ENCODE measurements around the gene IGFALS.

IGFALS gene

DNA sequence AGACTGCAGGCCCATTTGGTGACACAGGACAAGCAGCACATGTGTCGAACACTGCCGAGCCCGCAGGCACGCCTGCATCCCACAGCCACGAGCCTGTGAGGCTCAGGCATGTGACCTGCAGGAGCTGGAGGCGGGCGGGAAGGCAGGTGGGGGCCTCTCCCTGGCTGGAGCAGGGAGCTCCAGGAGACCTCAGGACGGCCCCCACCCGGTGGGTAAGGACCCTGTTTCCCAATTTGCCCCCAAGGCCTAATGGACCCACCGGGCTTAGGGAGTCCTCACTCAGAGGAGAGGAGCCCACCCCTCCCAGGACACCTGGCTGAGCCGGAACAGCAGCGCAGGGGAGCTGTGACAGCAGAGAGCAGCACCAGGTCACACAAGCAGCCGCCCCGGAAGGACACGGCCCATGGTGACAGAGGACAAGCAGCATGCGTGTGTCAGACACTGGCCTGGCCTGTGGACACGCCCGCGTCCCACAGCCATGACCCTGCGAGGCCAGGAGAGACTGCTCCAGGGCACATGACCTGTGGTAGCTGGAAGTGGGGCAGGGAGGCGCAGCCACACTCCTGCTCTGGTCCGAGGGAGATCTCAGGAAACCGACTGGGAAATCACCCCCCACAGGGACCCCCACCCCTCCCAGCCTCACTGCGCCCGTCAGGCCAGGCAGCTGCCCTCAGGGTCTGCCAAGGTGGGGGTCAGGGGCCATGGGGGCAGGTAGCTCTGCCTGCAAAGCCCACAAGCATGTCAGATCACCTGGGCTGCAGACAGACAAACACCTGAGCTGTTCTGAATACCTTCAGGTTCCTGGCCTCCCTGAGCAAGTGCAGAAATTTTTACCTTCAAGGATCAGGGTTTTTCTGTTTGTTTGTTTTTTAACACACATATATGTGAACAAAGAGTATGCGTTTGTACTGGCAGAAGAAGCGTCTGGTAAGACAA, 13.5 kb downstream of the IGFALS start:
- in situ Hi-C loops (cut with HindIII; ENCODE audit: low sequenced_read_pairs) = no loop called here
- no peak overlapping the region for H3K4me3 ChIP-seq (ENCODE audit: low read depth, low read length)
- DNase-seq (ENCODE audit: low read depth) = no peak

DNA sequence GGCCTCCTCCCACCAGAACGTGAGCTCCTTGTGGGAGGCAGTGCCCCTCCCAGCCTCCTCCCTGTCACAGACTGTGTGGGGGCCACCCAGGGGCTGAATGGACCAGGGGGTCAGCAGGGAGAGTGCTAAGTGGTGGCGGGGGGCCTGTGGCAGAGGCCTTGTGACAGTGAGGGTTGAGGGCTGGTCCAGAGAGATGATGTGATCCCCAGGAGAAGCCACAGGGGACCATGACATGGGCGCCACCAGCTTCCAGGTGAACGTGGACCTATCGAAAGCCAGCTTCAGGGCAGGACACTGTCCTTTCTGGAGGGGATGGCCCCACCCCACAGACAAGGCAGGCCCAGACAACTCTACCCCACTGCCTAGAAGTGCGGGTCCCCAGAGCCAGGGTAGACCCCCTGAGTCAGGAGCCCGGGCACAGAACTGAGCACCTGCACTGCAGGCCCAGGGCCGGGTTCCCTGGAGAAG, 14.2 kb downstream of the IGFALS start:
- H3K4me3 ChIP-seq (ENCODE audit: low read depth, low read length) = no peak overlapping the region
- DNase-seq (ENCODE audit: low read depth) = no peak
- TF ChIP-seq, protein P1, sequence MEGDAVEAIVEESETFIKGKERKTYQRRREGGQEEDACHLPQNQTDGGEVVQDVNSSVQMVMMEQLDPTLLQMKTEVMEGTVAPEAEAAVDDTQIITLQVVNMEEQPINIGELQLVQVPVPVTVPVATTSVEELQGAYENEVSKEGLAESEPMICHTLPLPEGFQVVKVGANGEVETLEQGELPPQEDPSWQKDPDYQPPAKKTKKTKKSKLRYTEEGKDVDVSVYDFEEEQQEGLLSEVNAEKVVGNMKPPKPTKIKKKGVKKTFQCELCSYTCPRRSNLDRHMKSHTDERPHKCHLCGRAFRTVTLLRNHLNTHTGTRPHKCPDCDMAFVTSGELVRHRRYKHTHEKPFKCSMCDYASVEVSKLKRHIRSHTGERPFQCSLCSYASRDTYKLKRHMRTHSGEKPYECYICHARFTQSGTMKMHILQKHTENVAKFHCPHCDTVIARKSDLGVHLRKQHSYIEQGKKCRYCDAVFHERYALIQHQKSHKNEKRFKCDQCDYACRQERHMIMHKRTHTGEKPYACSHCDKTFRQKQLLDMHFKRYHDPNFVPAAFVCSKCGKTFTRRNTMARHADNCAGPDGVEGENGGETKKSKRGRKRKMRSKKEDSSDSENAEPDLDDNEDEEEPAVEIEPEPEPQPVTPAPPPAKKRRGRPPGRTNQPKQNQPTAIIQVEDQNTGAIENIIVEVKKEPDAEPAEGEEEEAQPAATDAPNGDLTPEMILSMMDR (IDR thresholded peaks at IDR 0.05; ENCODE audit: low read depth, low read length, missing control alignments) = no peak
- in situ Hi-C loops (cut with HindIII; ENCODE audit: low sequenced_read_pairs) = no loop called here

More for the DNA sequence above, 13.5 kb downstream of the IGFALS start:
- TF ChIP-seq, protein P1 (IDR thresholded peaks at IDR 0.05; ENCODE audit: low read depth, low read length, missing control alignments) = no peak

DNA sequence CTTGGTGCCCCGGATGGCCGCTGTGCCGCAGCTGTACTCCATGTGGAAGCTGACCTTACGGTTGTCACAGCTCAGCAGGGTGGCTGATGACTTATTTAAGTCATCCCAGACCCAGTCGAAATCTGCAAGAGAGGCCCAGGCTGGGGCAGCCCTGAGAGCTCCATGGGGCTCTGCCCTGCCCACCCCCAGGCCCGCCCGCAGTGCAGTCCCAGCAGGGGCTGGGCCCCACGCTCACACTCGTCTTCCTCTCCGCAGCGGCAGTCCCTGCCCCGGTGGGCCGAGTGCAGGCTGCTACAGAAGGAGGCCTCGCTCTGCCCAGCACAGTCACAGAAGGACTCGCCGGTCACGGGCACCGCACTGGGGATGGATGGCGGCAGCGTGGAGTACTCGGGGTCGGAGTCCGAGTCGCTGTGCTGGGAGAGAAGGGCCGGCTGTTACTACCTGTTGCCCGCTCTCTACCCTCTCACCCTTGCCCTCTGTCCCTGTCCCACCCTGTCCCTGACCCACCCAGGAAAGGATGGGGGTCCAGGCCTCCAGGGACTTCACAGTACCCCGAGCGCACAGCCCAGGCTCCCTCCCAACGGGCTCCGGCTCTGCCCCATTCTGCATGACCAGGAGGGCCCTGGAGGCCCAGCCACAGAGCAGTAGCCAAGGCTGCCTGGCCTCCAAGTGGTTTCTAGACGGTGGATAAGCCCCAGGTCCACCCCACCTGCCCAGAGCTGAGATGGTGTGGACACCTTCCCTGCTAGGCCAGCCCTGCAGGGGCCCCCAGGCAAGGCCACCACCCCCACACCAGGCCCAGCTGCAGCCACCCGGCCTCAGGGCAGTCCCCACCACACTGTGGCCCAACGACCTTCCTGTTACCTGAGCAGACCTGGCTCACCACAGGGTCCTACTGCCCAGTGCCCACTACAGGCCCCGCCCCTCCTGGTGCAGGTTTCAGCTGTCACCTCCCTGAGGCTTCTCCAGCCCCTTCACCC, 15.0 kb downstream of the IGFALS start:
- in situ Hi-C loops (cut with HindIII; ENCODE audit: low sequenced_read_pairs) = no loop called here
- TF ChIP-seq, protein P1 (IDR thresholded peaks at IDR 0.05; ENCODE audit: low read depth, low read length, missing control alignments) = no peak
- H3K4me3 ChIP-seq (ENCODE audit: low read depth, low read length) = no peak overlapping the region
- no peak for DNase-seq (ENCODE audit: low read depth)

DNA sequence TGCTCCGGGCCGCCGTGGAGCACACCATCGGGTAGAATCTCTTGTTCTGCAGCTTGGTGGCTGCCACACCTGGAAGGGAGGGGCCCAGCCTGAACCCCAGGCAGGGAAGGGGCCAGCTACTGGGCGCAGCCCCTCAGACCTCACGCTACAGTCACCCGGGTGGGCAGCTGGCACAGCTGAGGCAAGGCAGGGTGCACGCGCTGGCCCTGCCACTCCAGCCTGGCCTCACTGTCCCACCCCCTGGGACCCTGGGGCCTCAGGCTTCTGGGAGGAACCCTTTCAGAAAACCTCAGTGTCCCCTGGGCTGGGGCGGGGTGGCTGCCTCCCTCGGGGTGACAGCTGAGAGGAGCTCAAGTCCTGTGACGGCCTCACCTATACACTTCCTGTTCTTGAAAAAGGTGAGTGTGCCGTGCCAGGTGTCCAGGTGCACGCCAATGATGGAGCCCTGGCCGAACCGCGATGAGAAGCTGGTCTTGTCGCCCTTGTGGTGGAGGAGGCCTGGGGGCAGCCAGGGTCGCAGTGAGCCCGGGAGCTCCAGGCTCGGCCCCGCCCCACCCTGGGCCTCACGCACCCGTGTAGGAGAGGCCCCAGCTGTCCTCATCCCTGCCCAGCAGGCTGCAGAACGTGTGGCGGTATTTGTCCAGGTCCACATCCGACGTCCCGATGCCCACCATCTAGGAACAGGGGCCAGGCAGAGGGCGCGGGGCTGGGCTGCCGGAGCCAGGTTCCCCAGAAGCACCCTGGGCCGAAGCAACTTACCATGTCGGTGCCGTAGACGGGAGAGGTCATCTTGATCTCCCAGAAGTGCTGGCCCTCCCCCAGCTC, 15.9 kb downstream of the IGFALS start:
- in situ Hi-C loops (cut with HindIII; ENCODE audit: low sequenced_read_pairs) = no loop called here
- DNase-seq (ENCODE audit: low read depth) = no peak
- no peak overlapping the region for H3K4me3 ChIP-seq (ENCODE audit: low read depth, low read length)
- TF ChIP-seq, protein P1 (IDR thresholded peaks at IDR 0.05; ENCODE audit: low read depth, low read length, missing control alignments) = no peak

DNA sequence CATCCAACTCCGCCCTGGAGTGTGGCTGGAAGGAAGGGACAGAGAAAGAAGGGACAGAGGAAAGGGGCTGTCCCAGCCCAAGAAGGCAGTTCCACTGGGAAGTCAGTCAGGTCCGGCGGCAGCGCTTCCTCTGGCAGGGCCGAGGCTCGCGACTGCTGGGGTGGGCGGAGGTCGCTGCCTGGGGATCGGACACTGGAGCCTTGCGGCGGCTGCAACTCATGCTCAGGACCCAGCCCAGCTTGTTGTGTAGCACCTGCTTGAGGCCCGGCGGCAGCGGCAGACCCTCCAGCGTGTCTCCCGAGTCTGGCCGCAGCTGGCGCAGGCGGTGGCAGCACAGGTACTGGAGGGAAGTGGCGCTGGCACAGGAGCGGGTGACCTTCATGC, 16.5 kb downstream of the IGFALS start:
- TF ChIP-seq, protein P1 (IDR thresholded peaks at IDR 0.05; ENCODE audit: low read depth, low read length, missing control alignments) = no peak

DNA sequence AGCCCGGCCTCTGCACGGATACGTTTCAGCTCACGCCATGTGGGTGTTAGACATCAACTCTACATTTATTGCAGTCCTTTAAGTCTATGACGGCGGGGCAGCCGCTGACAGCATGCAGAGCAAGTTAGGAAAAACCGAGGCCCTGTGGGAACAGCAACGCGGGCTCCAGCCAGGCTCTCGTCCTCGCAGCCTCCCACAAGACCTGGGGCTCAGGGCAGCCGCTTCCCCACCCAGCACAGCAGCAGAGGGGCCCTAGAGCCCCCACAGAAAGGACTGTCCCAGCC, 16.9 kb downstream of the IGFALS start:
- in situ Hi-C loops (cut with HindIII; ENCODE audit: low sequenced_read_pairs) = no loop called here
- DNase-seq (ENCODE audit: low read depth) = no peak
- no peak overlapping the region for H3K4me3 ChIP-seq (ENCODE audit: low read depth, low read length)
- TF ChIP-seq, protein P1 (IDR thresholded peaks at IDR 0.05; ENCODE audit: low read depth, low read length, missing control alignments) = no peak

More for the DNA sequence above, 16.5 kb downstream of the IGFALS start:
- H3K4me3 ChIP-seq (ENCODE audit: low read depth, low read length) = no peak overlapping the region
- DNase-seq (ENCODE audit: low read depth) = no peak
- in situ Hi-C loops (cut with HindIII; ENCODE audit: low sequenced_read_pairs) = no loop called here

Measured in astrocyte of the cerebellum (primary cell).